Measurements from ENCODE around the gene WDR4.
"Not testable (repeated sequence)": the region's sequence is repeated elsewhere in the genome, so short reads cannot be mapped to it uniquely, and the experiment has no call there.

The WDR4 gene

GRCh38 chr21:42818328-42818749 lies 61.0 kb downstream of the WDR4 start:
- no peak for DNase-seq (ENCODE audit: low read depth)
- H3K4me3 ChIP-seq (ENCODE audit: low read length), result no peak overlapping the region
- TF ChIP-seq CTCF (conservative IDR thresholded peaks at IDR 0.05; ENCODE audit: low read depth, low read length), result peak; percentile 82

- DNase-seq (ENCODE audit: low read depth), result no peak
- TF ChIP-seq CTCF (conservative IDR thresholded peaks at IDR 0.05; ENCODE audit: low read depth, low read length), result no peak
- no peak overlapping the region for H3K4me3 ChIP-seq (ENCODE audit: low read length)
Observed at GRCh38 chr21:42815217-42815616, 64.1 kb downstream of the WDR4 start.

GRCh38 chr21:42812528-42813241 lies 66.7 kb downstream of the WDR4 start:
- DNase-seq (ENCODE audit: low read depth), result not testable (repeated sequence)

GRCh38 chr21:42811960-42812359 lies 67.4 kb downstream of the WDR4 start:
- no peak for TF ChIP-seq CTCF (conservative IDR thresholded peaks at IDR 0.05; ENCODE audit: low read depth, low read length)
- H3K4me3 ChIP-seq (ENCODE audit: low read length), result no peak overlapping the region
- no peak for DNase-seq (ENCODE audit: low read depth)

More at GRCh38 chr21:42812528-42813241, 66.7 kb downstream of the WDR4 start:
- not testable (repeated sequence) for H3K4me3 ChIP-seq (ENCODE audit: low read length)

GRCh38 chr21:42809577-42810475 lies 69.5 kb downstream of the WDR4 start:
- DNase-seq (ENCODE audit: low read depth), result no peak
- TF ChIP-seq CTCF (conservative IDR thresholded peaks at IDR 0.05; ENCODE audit: low read depth, low read length), result no peak
- H3K4me3 ChIP-seq (ENCODE audit: low read length), result no peak overlapping the region

GRCh38 chr21:42809171-42809570 lies 70.2 kb downstream of the WDR4 start:
- DNase-seq (ENCODE audit: low read depth), result no peak
- no peak overlapping the region for H3K4me3 ChIP-seq (ENCODE audit: low read length)
- TF ChIP-seq CTCF (conservative IDR thresholded peaks at IDR 0.05; ENCODE audit: low read depth, low read length), result no peak

- no peak for DNase-seq (ENCODE audit: low read depth)
- H3K4me3 ChIP-seq (ENCODE audit: low read length), result no peak overlapping the region
- no peak for TF ChIP-seq CTCF (conservative IDR thresholded peaks at IDR 0.05; ENCODE audit: low read depth, low read length)
Observed at GRCh38 chr21:42807938-42808613, 71.3 kb downstream of the WDR4 start.

GRCh38 chr21:42807293-42807895 lies 71.9 kb downstream of the WDR4 start:
- DNase-seq (ENCODE audit: low read depth); H3K4me3 ChIP-seq (ENCODE audit: low read length): not testable (repeated sequence)
